HG03469 (cell line): Measurements from ENCODE around the gene PPFIA4.

ENCODE experiments used
- ATAC-seq: cut with Tn5 transposase; IDR thresholded peaks from one replicate; pipeline ENCODE4 v1.9.1; 2021; ENCODE audit warnings: mild to moderate bottlenecking, moderate library complexity, moderate number of reproducible peaks; ENCODE audit not compliant: unreplicated experiment

The PPFIA4 gene

DNA sequence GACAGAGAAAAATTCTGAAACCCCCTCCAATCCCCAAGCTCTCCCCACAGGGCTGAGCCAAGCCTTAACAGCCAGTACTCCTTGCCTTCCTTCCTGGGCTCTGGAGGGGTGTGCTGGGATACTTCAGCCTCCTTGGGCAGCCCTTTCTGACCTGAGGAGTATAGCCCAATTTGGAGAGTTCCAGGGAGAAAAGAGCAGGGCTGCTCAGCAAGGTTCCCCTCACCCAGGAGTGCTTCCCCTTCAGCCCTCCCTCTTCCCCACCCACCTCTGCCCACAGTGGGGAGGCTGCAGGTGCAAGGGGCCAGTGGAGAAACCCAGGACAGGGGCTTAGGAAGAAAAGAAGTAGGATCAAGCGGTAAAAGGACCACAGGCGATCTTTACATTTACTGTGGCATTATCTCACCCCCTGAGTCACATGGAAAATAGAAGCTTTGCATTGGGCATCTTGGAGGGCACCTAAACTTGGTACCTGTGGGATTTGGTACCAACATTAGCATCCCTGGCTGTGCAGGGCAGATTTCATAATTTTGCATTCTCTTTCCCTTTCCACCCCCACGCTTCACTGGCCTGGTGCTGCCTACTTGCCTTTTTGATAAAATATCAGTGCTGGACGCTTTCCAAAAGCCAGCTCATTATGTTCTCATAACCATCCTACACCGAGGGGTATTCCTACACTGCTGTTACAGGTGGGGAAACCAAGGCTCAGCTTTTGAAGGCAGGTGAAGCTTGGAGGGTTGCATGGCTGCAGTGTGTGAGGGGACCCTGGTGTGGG, 98.4 kb downstream of the PPFIA4 start:
- ATAC-seq = no peak

GRCh38 chr1:203126151-203126865, 100.0 kb downstream of the PPFIA4 start:
- ATAC-seq = no peak

DNA sequence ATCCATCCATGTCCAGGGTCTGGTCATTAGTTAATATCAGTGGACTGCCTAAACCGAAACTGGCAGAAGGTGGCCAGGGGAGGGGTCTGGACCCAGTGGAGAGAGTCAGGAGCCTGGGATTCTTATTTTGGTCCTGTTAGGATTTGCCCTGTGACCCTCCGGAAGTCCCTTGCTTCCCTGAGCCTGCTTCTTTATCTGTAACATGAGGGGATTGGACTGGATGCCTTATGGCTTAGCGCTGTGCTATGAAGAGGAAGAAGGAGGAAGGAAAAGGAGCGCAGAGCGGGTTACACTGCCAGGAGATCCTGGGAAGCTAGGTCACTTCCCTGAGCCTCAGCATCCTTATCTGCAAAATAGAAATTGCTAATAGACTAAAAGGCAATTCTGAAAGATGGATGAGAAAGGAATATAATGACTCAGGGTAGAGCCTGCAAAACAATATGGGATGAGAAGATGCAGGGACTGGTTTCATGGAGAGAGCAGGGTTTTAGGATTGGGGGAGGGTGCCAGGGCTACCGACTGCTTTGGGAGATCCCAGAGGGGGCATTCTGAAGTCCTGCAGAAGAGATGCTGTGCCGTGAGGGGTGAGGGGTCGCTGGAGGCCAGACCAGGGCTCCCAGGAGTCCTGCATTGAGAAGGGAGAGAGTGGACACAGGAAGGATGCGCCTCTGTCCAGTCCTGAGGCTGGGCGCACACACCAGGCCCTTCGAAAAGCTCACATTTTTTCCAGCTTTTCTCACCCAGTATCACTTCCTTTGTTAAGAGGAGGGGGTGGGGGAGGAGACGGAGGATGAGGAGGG, 100.8 kb downstream of the PPFIA4 start:
- no peak for ATAC-seq

GRCh38 chr1:203127666-203128430, 101.6 kb downstream of the PPFIA4 start, which contains the start of gene ADORA1:
Gene ADORA1 (plus strand): TSS chr1:203127726. CDS start chr1:203128842, 1,116 bp downstream.
- no peak for ATAC-seq

- ATAC-seq = no peak
Observed at GRCh38 chr1:203128431-203128715, 102.1 kb downstream of the PPFIA4 start.
